H1 (cell line): ENCODE measurements around the gene LRRIQ4. TPM values are rescaled to one million over a fixed set of nuclear protein-coding genes. Genes with fewer than 3 reads are reported as not detected.

Source experiments
- CTCF ChIA-PET: fragments of 300-600 bp; sonication (Branson Sonifier 250); formaldehyde crosslinking; loops from one replicate; lab custom pipeline; 2021; ENCODE audit not compliant: partially characterized antibody; lab: Charles Lee
- POLR2A ChIA-PET: fragments of 300-600 bp; sonication (Branson Sonifier 250); formaldehyde crosslinking; loops from one replicate; lab custom pipeline; 2021; ENCODE audit warnings: inconsistent platforms; ENCODE audit not compliant: partially characterized antibody; lab: Charles Lee
- DNase-seq, 2 experiments: peaks; one replicate each; pipeline versions ENCODE4 v3.0.0 to v3.0.0-alpha.2; 2010 to 2022; ENCODE audit warnings: low spot score in 2 of 2, low read depth in 1 of 2, mixed read lengths in 1 of 2
- FAIRE-seq: peaks from 2 replicates; lab custom pipeline; 2011; peaks lifted over from hg19 to GRCh38; lab: Jason Lieb, UNC
- H2AFZ ChIP-seq: 2 replicates; pipeline ENCODE4 v1.8.1; 2012; ENCODE audit warnings: low read length, inconsistent platforms
- H2AK5ac ChIP-seq: 2 replicates; pipeline ENCODE4 v1.6.1; 2013; ENCODE audit warnings: low read depth, low read length
- H2BK120ac ChIP-seq: replicated peaks from 2 replicates; pipeline ENCODE3; 2013; ENCODE audit warnings: low read depth, low read length, inconsistent platforms
- H2BK12ac ChIP-seq: 2 replicates; pipeline ENCODE4 v1.6.1; 2013; ENCODE audit warnings: low read depth, low read length
- H2BK15ac ChIP-seq: 2 replicates; pipeline ENCODE4 v1.6.1; 2013; ENCODE audit warnings: low read length
- H2BK20ac ChIP-seq: 2 replicates; pipeline ENCODE4 v1.6.1; 2013; ENCODE audit warnings: low read length
- H2BK5ac ChIP-seq: 2 replicates; pipeline ENCODE4 v1.6.1; 2013; ENCODE audit warnings: low read depth, low read length
- H3K14ac ChIP-seq: 2 replicates; pipeline ENCODE4 v1.6.1; 2013; ENCODE audit warnings: inconsistent platforms; ENCODE audit not compliant: insufficient read length
- H3K18ac ChIP-seq: 2 replicates; pipeline ENCODE4 v1.6.1; 2013; ENCODE audit warnings: low read length; ENCODE audit errors: extremely low read depth
- H3K23ac ChIP-seq: 2 replicates; pipeline ENCODE4 v1.6.1; 2013; ENCODE audit warnings: inconsistent platforms; ENCODE audit not compliant: insufficient read length
- H3K23me2 ChIP-seq: 2 replicates; pipeline ENCODE4 v1.6.1; 2013; ENCODE audit warnings: low read depth, low read length
- H3K27ac ChIP-seq: 2 replicates; pipeline ENCODE4 v1.6.1; 2011; ENCODE audit warnings: low read depth, low read length, inconsistent platforms
- H3K27me3 ChIP-seq, 4 experiments: replicated peaks in 1 of 4; 1 replicate in 1 of 4; 2 replicates in 3 of 4; pipeline versions ENCODE4 v1.6.1 to v1.8.1; 2011 to 2013; ENCODE audit warnings: low read length in 3 of 4, mild to moderate bottlenecking in 3 of 4, inconsistent platforms in 2 of 4, mixed read lengths in 2 of 4, moderate library complexity in 1 of 4; ENCODE audit not compliant: control insufficient read depth in 3 of 4, insufficient read depth in 3 of 4; ENCODE audit errors: extremely low read depth in 1 of 4
- H3K36me3 ChIP-seq, 4 experiments: 2 replicates each; pipeline versions ENCODE4 v1.6.1 to v1.8.1; 2011 to 2013; ENCODE audit warnings: mild to moderate bottlenecking in 4 of 4, low read length in 3 of 4, moderate library complexity in 2 of 4, control low read depth in 1 of 4, inconsistent platforms in 1 of 4; ENCODE audit not compliant: insufficient read depth in 4 of 4, control insufficient read depth in 2 of 4
- H3K4ac ChIP-seq: replicated peaks from 2 replicates; pipeline ENCODE3; 2013; ENCODE audit warnings: low read length, low read depth, mixed read lengths, inconsistent platforms; ENCODE audit not compliant: insufficient read length
- H3K4me1 ChIP-seq, 4 experiments: replicated peaks in 1 of 4; 1 replicate in 1 of 4; 2 replicates in 3 of 4; pipeline versions ENCODE4 v1.6.1 to v1.8.1; 2011 to 2013; ENCODE audit warnings: low read length in 3 of 4, inconsistent platforms in 2 of 4, mixed read lengths in 1 of 4; ENCODE audit not compliant: insufficient read depth in 4 of 4, control insufficient read depth in 3 of 4
- H3K4me2 ChIP-seq, 2 experiments: 2 replicates each; pipeline versions ENCODE4 v1.6.1 to v1.8.1; 2011 to 2013; ENCODE audit warnings: low read depth in 2 of 2, low read length in 2 of 2, control low read depth in 1 of 2, inconsistent platforms in 1 of 2, mild to moderate bottlenecking in 1 of 2; ENCODE audit not compliant: insufficient read depth in 1 of 2
- H3K4me3 ChIP-seq, 4 experiments: fragments of 200-600, 300-600 bp in 1 of 4; sonication (generic), shearing (Covaris generic), sonication (Bioruptor Twin) in 1 of 4; 2 replicates each; pipeline versions ENCODE4 v1.5.1 to v1.8.1; 2011 to 2016; ENCODE audit warnings: low read length in 4 of 4, low read depth in 3 of 4, control low read depth in 2 of 4, inconsistent platforms in 2 of 4, mild to moderate bottlenecking in 2 of 4, mixed read lengths in 1 of 4, moderate library complexity in 1 of 4; ENCODE audit not compliant: insufficient read depth in 2 of 4; ENCODE audit errors: extremely low read depth in 1 of 4
- H3K56ac ChIP-seq: replicated peaks from 2 replicates; pipeline ENCODE3; 2013; ENCODE audit warnings: low read depth, mild to moderate bottlenecking, mixed read lengths, low read length, inconsistent platforms; ENCODE audit not compliant: insufficient read length
- H3K79me1 ChIP-seq: 2 replicates; pipeline ENCODE4 v1.6.1; 2013; ENCODE audit warnings: low read depth, low read length, control low read depth
- H3K79me2 ChIP-seq, 2 experiments: 2 replicates each; pipeline versions ENCODE4 v1.6.1 to v1.8.1; 2012 to 2013; ENCODE audit warnings: low read length in 2 of 2, mild to moderate bottlenecking in 2 of 2, inconsistent platforms in 1 of 2; ENCODE audit not compliant: insufficient read depth in 2 of 2, control insufficient read depth in 1 of 2
- H3K9ac ChIP-seq, 4 experiments: replicated peaks in 1 of 4; 1 replicate in 1 of 4; 2 replicates in 3 of 4; pipeline versions ENCODE4 v1.6.1 to v1.8.1; 2011 to 2013; ENCODE audit warnings: low read depth in 3 of 4, low read length in 3 of 4, control low read depth in 2 of 4, mild to moderate bottlenecking in 2 of 4, moderate library complexity in 2 of 4, inconsistent platforms in 1 of 4; ENCODE audit errors: extremely low read depth in 1 of 4
- H3K9me3 ChIP-seq, 2 experiments: 2 replicates each; pipeline versions ENCODE4 v1.6.1 to v1.8.1; 2012 to 2013; ENCODE audit warnings: mild to moderate bottlenecking in 2 of 2, moderate library complexity in 2 of 2, control low read depth in 1 of 2, inconsistent platforms in 1 of 2, low read depth in 1 of 2, low read length in 1 of 2, mixed read lengths in 1 of 2; ENCODE audit not compliant: insufficient read depth in 2 of 2
- H4K20me1 ChIP-seq, 2 experiments: replicated peaks in 1 of 2; 2 replicates each; pipeline versions ENCODE3 to v1.8.1; 2011 to 2013; ENCODE audit warnings: inconsistent platforms in 2 of 2, low read length in 2 of 2, mild to moderate bottlenecking in 1 of 2; ENCODE audit not compliant: insufficient read depth in 2 of 2, control insufficient read depth in 1 of 2
- H4K5ac ChIP-seq: 2 replicates; pipeline ENCODE4 v1.6.1; 2013; ENCODE audit warnings: low read length, low read depth, mixed read lengths, inconsistent platforms; ENCODE audit not compliant: insufficient read length
- H4K8ac ChIP-seq: 2 replicates; pipeline ENCODE4 v1.8.0; 2013; ENCODE audit warnings: mild to moderate bottlenecking, moderate library complexity, low read length, inconsistent platforms; ENCODE audit not compliant: insufficient read depth; ENCODE audit errors: extremely low read depth
- H4K91ac ChIP-seq: replicated peaks from 2 replicates; pipeline ENCODE3; 2013; ENCODE audit warnings: low read length, mixed read lengths, inconsistent platforms; ENCODE audit not compliant: insufficient read length
- CBX8 ChIP-seq: fragments of 300-800, 300-1000 bp; sonication (generic); IDR thresholded peaks from 2 replicates; pipeline ENCODE4 v1.7.1; 2016; ENCODE audit warnings: low read depth, low read length, borderline replicate concordance
- CHD1 ChIP-seq: IDR thresholded peaks from 2 replicates; pipeline ENCODE4 v1.6.1; 2012; ENCODE audit warnings: low read depth, low read length, improper control_type of control experiment
- CHD2 ChIP-seq: IDR thresholded peaks from 2 replicates; pipeline ENCODE4 v1.6.1; 2012; ENCODE audit warnings: low read length, improper control_type of control experiment
- CTBP2 ChIP-seq: IDR thresholded peaks from 2 replicates; pipeline ENCODE4 v1.7.0; 2011; ENCODE audit warnings: borderline replicate concordance, mild to moderate bottlenecking, moderate library complexity, mixed read lengths, low read length; ENCODE audit not compliant: insufficient read depth, insufficient read length
- EP300 ChIP-seq, 2 experiments: IDR thresholded peaks; 1 replicate in 1 of 2; 2 replicates in 1 of 2; pipeline ENCODE4 v1.6.1; 2011 to 2012; ENCODE audit warnings: low read depth in 2 of 2, low read length in 2 of 2, mild to moderate bottlenecking in 2 of 2, borderline replicate concordance in 1 of 2, inconsistent platforms in 1 of 2, moderate library complexity in 1 of 2
- GABPA ChIP-seq: IDR thresholded peaks from 2 replicates; pipeline ENCODE4 v1.6.1; 2011; ENCODE audit warnings: mild to moderate bottlenecking, low read length, moderate library complexity, borderline replicate concordance; ENCODE audit not compliant: insufficient read depth
- HDAC6 ChIP-seq: IDR thresholded peaks from one replicate; pipeline ENCODE4 v1.7.1; 2012; ENCODE audit warnings: low read depth, mild to moderate bottlenecking, inconsistent platforms, low read length, moderate library complexity
- POLR2A ChIP-seq, 2 experiments: IDR thresholded peaks; 1 replicate in 1 of 2; 2 replicates in 1 of 2; pipeline ENCODE4 v1.6.1; 2011; ENCODE audit warnings: low read depth in 2 of 2, low read length in 2 of 2, mild to moderate bottlenecking in 2 of 2; ENCODE audit errors: control extremely low read depth in 1 of 2
- SIN3A ChIP-seq, 2 experiments: IDR thresholded peaks in 1 of 2; conservative IDR thresholded peaks in 1 of 2; 2 replicates each; pipeline ENCODE4 v1.6.1; 2011 to 2012; ENCODE audit warnings: low read length in 2 of 2, improper control_type of control experiment in 1 of 2, low read depth in 1 of 2, mild to moderate bottlenecking in 1 of 2
- SIRT6 ChIP-seq: IDR thresholded peaks from one replicate; pipeline ENCODE4 v1.7.1; 2012; ENCODE audit warnings: low read length, inconsistent platforms
- SP1 ChIP-seq: IDR thresholded peaks from 2 replicates; pipeline ENCODE4 v1.6.1; 2011; ENCODE audit warnings: low read depth, low read length
- SRF ChIP-seq: IDR thresholded peaks from 2 replicates; pipeline ENCODE4 v1.6.1; 2011; ENCODE audit warnings: mild to moderate bottlenecking, low read depth, low read length, moderate library complexity
- TEAD4 ChIP-seq: IDR thresholded peaks from 2 replicates; pipeline ENCODE4 v1.6.1; 2012; ENCODE audit warnings: low read depth, low read length, inconsistent platforms, mixed read lengths
- USF2 ChIP-seq: IDR thresholded peaks from 2 replicates; pipeline ENCODE4 v1.6.1; 2011; ENCODE audit warnings: low read length, improper control_type of control experiment
- WGBS, 2 experiments: shearing (Covaris generic) in 1 of 2; methylation state at CpG; one replicate each; pipeline versions ENCODE4 v1.1.6 to v1.1.7; 2013 to 2015; ENCODE audit warnings: low lambda C conversion rate in 2 of 2, mixed read lengths in 2 of 2, inconsistent platforms in 1 of 2, low coverage in 1 of 2, missing lambda C conversion rate in 1 of 2; ENCODE audit not compliant: insufficient replicate concordance in 2 of 2, insufficient coverage in 1 of 2, insufficient read length in 1 of 2; ENCODE audit errors: extremely low coverage in 1 of 2, missing lambda C conversion rate in 1 of 2; 5-methylcytosine and 5-hydroxymethylcytosine counted together
- polyA plus RNA-seq, 7 experiments: library from polyadenylated mRNA; depleted of rRNA in 3 of 7; stranded (reverse) in 5 of 7; unstranded in 2 of 7; fragments of >200 nt in 5 of 7; fragments of 200-250 nt in 2 of 7; gene quantifications; 1 replicate in 5 of 7; 2 replicates in 1 of 7; 4 replicates in 1 of 7; pipeline versions ENCODE4 v1.2.1 to v1.2.3, GENCODE V29; 2011 to 2013; ENCODE audit warnings: missing spikeins in 2 of 7, mixed read lengths in 2 of 7
- total RNA-seq: library from RNA; stranded (reverse); fragmentation: NEBNext Ultra II Directional; extraction: Animal tissue kit (Norgen Biotek cat#: 25700); gene quantifications from 2 replicates; pipeline ENCODE4 v1.2.1, GENCODE V29; 2021

The LRRIQ4 gene
- total and polyA plus RNA-seq, 2 of the 8 experiments (the other 6 are each of a cell fraction or from before 2014, with no cell fraction given) = 0.08 TPM; not detected in 1

- Histone ChIP-seq H3K79me1 (no peaks in the 10 kb centered on the region), H3K4me2 (no peak overlapping the region), H3K27me3 (no peaks in the 10 kb centered on the region), H3K23me2 (no peaks in the 10 kb centered on the region; the same call in 1 of the 2 replicates), H3K14ac (no peak overlapping the region), H3K9me3 (no peaks in the 10 kb centered on the region), H2BK20ac (no peak overlapping the region), H4K20me1 (no peaks in the 10 kb centered on the region), H4K91ac (no peak overlapping the region), H2AFZ (no peak overlapping the region), H3K27ac (no peak overlapping the region), H2BK120ac (no peak overlapping the region), H3K18ac (no peak overlapping the region), H3K79me2 (no peaks in the 10 kb centered on the region), H3K4ac (no peak overlapping the region), H2BK5ac (no peak overlapping the region), H2AK5ac (0 out of 2 replicates have a peak overlapping the region, but pooled peaks have one; percentile 32), H3K36me3 (no peaks in the 10 kb centered on the region), H2BK12ac (no peak overlapping the region), H3K4me1 (peaks cover 0 to 2% (median 0%) of the 10 kb centered on the region in 4 experiments; a peak in 1 of 7 replicates), H4K5ac (no peak overlapping the region), H3K23ac (no peak overlapping the region), H3K56ac (no peak overlapping the region), H2BK15ac (no peak overlapping the region), H4K8ac (no peak overlapping the region), H3K9ac (no peak overlapping the region), H3K4me3 (no peak overlapping the region)
- 86% methylated on average over 2 of the region's 2 CpGs; no CpG with 5 or more reads in 1 of the 2 experiments for WGBS, 2 experiments
- ChIA-PET CTCF (interaction anchor here (0.8 kb wide), 1 partner anchor 139 kb away, joined by 3 read pairs; no protein-coding TSS in a partner anchor), POLR2A (no interaction called here)
- FAIRE-seq (no peak), DNase-seq (no peak)
- TF ChIP-seq CBX8 (no peak), CTBP2 (no peak), USF2 (no peak), SIRT6 (no peak), CHD2 (no peak), EP300 (IDR thresholded peaks at IDR 0.05; ENCODE audit: borderline replicate concordance in 1 of 2, low read depth in 2 of 2, low read length in 2 of 2) (no peak), POLR2A (IDR thresholded peaks at IDR 0.05; ENCODE audit: control extremely low read depth in 1 of 2, low read depth in 2 of 2, low read length in 2 of 2) (no peak), HDAC6 (no peak), SP1 (no peak), CHD1 (no peak), SIN3A (conservative IDR thresholded peaks at IDR 0.05 in 1 of 2, IDR thresholded peaks at IDR 0.05 in 1 of 2; ENCODE audit: low read depth in 1 of 2, low read length in 2 of 2) (no peak), GABPA (no peak), TEAD4 (no peak), SRF (no peak)
These were observed 55.7 kb downstream of the LRRIQ4 start for GRCh38 chr3:169868369-169868768.
